ENCODE results near the gene CCNB2.

The CCNB2 gene

GRCh38 chr15:59063042-59063441 is 41.9 kb upstream of the CCNB2 start:
- no peak overlapping the region for H3K9ac ChIP-seq (ENCODE audit: low read depth, low read length, poor library complexity, severe bottlenecking)
- TF ChIP-seq EZH2phosphoT487 (IDR thresholded peaks at IDR 0.05; ENCODE audit: borderline replicate concordance) = no peak
- TF ChIP-seq, protein P1, sequence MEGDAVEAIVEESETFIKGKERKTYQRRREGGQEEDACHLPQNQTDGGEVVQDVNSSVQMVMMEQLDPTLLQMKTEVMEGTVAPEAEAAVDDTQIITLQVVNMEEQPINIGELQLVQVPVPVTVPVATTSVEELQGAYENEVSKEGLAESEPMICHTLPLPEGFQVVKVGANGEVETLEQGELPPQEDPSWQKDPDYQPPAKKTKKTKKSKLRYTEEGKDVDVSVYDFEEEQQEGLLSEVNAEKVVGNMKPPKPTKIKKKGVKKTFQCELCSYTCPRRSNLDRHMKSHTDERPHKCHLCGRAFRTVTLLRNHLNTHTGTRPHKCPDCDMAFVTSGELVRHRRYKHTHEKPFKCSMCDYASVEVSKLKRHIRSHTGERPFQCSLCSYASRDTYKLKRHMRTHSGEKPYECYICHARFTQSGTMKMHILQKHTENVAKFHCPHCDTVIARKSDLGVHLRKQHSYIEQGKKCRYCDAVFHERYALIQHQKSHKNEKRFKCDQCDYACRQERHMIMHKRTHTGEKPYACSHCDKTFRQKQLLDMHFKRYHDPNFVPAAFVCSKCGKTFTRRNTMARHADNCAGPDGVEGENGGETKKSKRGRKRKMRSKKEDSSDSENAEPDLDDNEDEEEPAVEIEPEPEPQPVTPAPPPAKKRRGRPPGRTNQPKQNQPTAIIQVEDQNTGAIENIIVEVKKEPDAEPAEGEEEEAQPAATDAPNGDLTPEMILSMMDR (conservative IDR thresholded peaks at IDR 0.05; ENCODE audit: low read length) = no peak
- H4K20me1 ChIP-seq (ENCODE audit: insufficient read depth, low read length, poor library complexity, severe bottlenecking) = no peaks in the 10 kb centered on the region
- no peaks in the 10 kb centered on the region for H3F3A ChIP-seq (ENCODE audit: low read depth)
- peaks cover 87% of the 10 kb centered on the region; the same call in 1 of the 2 replicates for H3K36me3 ChIP-seq (ENCODE audit: insufficient read depth, low read length)
- H3K9me2 ChIP-seq (replicated peaks; ENCODE audit: low read depth, low read length) = no peaks in the 10 kb centered on the region
- no peaks in the 10 kb centered on the region for H3K9me3 ChIP-seq (ENCODE audit: insufficient read depth, low read depth, low read length)
- no peaks in the 10 kb centered on the region for H3K4me1 ChIP-seq (ENCODE audit: insufficient read depth, low read length, poor library complexity, severe bottlenecking)
- H2AFZ ChIP-seq (ENCODE audit: low read length) = no peak overlapping the region
- no peak overlapping the region for H3K4me3 ChIP-seq (ENCODE audit: low read length, poor library complexity, severe bottlenecking)
- H3K4me2 ChIP-seq (ENCODE audit: low read depth, low read length, poor library complexity, severe bottlenecking) = no peak overlapping the region
- no peaks in the 10 kb centered on the region for H3K27me3 ChIP-seq (ENCODE audit: insufficient read depth, low read length, poor library complexity, severe bottlenecking)
- H3K79me2 ChIP-seq (ENCODE audit: insufficient read depth, low read length) = no peaks in the 10 kb centered on the region

DNA sequence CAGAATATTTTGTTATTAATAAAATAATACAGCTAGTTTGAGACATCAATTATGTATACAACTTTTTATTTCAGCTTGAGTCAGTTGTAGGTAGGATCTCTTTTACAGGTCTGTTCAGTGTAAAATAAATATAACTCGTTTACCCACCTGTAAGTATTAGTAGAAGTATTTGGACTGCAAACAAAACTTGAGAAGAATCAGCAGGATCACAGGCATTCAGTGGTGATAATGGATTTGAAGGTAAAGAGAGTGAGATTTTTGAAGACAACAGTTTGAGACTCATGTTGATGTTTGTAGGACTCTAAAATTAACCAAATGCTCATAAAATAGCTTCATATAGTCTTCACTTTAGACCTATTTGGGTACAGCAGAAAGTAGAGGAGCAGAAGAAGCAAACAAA is 35.5 kb upstream of the CCNB2 start:
- H3K9me2 ChIP-seq (replicated peaks; ENCODE audit: low read depth, low read length) = no peaks in the 10 kb centered on the region
- no peak for TF ChIP-seq EZH2phosphoT487 (IDR thresholded peaks at IDR 0.05; ENCODE audit: borderline replicate concordance)
- TF ChIP-seq, protein P1 (conservative IDR thresholded peaks at IDR 0.05; ENCODE audit: low read length) = no peak
- no peaks in the 10 kb centered on the region for H3F3A ChIP-seq (ENCODE audit: low read depth)
- no peak overlapping the region for H3K4me3 ChIP-seq (ENCODE audit: low read length, poor library complexity, severe bottlenecking)
- peaks cover 8% of the 10 kb centered on the region; the same call in 1 of the 2 replicates for H3K9me3 ChIP-seq (ENCODE audit: insufficient read depth, low read depth, low read length)
- peaks cover 66% of the 10 kb centered on the region for H3K36me3 ChIP-seq (ENCODE audit: insufficient read depth, low read length)
- H4K20me1 ChIP-seq (ENCODE audit: insufficient read depth, low read length, poor library complexity, severe bottlenecking) = no peaks in the 10 kb centered on the region
- no peaks in the 10 kb centered on the region for H3K79me2 ChIP-seq (ENCODE audit: insufficient read depth, low read length)
- no peak overlapping the region for H3K4me2 ChIP-seq (ENCODE audit: low read depth, low read length, poor library complexity, severe bottlenecking)
- H3K4me1 ChIP-seq (ENCODE audit: insufficient read depth, low read length, poor library complexity, severe bottlenecking) = no peaks in the 10 kb centered on the region
- no peak overlapping the region for H2AFZ ChIP-seq (ENCODE audit: low read length)
- no peak overlapping the region for H3K9ac ChIP-seq (ENCODE audit: low read depth, low read length, poor library complexity, severe bottlenecking)
- H3K27me3 ChIP-seq (ENCODE audit: insufficient read depth, low read length, poor library complexity, severe bottlenecking) = no peaks in the 10 kb centered on the region

GRCh38 chr15:59074607-59075006 is 30.3 kb upstream of the CCNB2 start:
- H3K9me2 ChIP-seq (replicated peaks; ENCODE audit: low read depth, low read length) = no peaks in the 10 kb centered on the region
- no peaks in the 10 kb centered on the region for H3K79me2 ChIP-seq (ENCODE audit: insufficient read depth, low read length)
- H3K9me3 ChIP-seq (ENCODE audit: insufficient read depth, low read depth, low read length) = peaks cover 8% of the 10 kb centered on the region; the same call in 1 of the 2 replicates
- H3K36me3 ChIP-seq (ENCODE audit: insufficient read depth, low read length) = peaks cover 42% of the 10 kb centered on the region; the same call in 1 of the 2 replicates
- H3K4me3 ChIP-seq (ENCODE audit: low read length, poor library complexity, severe bottlenecking) = no peak overlapping the region
- H3K4me1 ChIP-seq (ENCODE audit: insufficient read depth, low read length, poor library complexity, severe bottlenecking) = no peaks in the 10 kb centered on the region
- no peaks in the 10 kb centered on the region for H4K20me1 ChIP-seq (ENCODE audit: insufficient read depth, low read length, poor library complexity, severe bottlenecking)
- no peaks in the 10 kb centered on the region for H3F3A ChIP-seq (ENCODE audit: low read depth)
- no peaks in the 10 kb centered on the region for H3K27me3 ChIP-seq (ENCODE audit: insufficient read depth, low read length, poor library complexity, severe bottlenecking)
- no peak for TF ChIP-seq EZH2phosphoT487 (IDR thresholded peaks at IDR 0.05; ENCODE audit: borderline replicate concordance)
- TF ChIP-seq, protein P1 (conservative IDR thresholded peaks at IDR 0.05; ENCODE audit: low read length) = no peak
- no peak overlapping the region for H2AFZ ChIP-seq (ENCODE audit: low read length)
- H3K9ac ChIP-seq (ENCODE audit: low read depth, low read length, poor library complexity, severe bottlenecking) = no peak overlapping the region
- H3K4me2 ChIP-seq (ENCODE audit: low read depth, low read length, poor library complexity, severe bottlenecking) = no peak overlapping the region

Data from Loucy (cell line).